Fibroblast of skin of abdomen (primary cell): ENCODE data around the gene ORAI3.
"Not testable (repeated sequence)": the region's sequence is repeated elsewhere in the genome, so short reads cannot be mapped to it uniquely, and the experiment has no call there.

Experiments
- DNase-seq: peaks from one replicate; pipeline ENCODE4 v3.0.0-alpha.2; 2013

Gene ORAI3

DNA sequence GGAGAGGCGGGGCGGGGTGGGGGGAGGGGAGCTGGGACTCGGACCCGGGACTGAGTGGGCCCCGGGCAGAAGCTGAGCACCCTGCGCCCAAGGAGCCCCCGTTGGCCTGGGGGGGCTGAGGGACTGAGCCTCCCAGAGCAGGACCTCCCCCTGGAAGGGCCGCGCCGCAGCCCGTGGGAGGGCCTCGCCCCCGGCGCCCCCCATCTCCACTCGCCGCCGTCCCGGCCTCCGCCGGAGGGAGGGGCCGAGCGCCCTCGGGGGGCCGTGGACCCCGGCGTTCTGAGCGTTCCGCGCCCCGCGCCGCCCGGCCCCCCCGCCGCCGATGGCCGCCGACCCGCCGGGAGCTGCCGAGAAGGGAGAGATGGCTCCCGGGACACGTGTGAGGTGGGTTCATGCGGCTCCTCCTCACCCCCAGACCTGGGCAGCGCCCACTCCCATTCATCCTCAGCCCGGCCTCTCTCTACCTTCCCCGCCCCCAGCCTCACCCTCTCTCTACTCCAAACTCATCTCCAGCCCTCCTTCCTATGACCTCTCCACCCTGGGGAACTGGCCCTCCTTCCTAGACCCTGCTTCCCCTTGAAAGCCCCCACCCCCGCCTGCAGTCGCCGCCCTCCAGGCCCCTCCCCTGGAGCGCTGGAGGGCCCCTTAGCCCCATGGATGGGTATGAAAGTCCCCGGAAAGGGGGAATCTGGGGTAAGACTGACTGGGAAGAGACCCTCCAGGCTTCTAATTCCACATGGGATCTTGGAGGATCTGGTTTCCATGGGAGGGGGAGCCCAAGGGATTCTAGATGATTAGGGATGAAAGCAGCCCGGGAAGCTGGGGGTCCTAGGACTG lies 24.6 kb upstream of the ORAI3 start:
- DNase-seq, result no peak

DNA sequence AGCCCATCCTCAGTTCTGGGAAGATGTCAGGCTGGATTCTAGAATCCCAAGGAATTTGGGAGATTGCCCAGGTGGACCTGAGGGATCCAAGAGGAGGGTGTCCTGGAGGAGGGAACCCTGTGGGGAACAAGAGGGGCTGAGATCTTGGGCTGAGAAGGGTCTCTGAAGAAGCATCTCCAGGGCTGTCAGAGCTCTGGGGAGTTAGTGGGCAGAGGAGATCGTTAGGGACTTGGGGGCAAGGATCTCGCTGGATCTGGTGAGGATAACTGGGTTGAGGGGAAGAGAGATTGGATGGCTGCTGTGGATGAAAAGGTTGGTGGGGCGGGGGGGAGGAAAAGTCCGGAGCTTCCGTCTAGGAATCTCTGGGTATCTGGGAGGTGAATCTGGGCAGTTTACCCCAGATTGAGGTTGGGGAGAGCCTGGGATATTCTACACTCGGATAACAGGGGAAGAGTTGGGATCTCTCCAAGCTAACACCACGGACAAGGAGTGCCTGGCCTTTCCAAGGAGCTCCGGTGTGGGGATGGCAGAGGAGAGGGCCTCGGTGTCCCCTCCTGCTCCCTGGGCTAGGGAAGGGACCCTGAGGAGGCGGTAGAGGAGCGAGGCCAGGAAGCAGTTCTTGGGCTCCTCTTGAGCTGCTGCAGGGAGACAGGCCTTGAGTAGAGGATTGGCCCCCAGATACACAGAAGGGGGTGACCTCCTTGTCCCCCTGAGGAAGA lies 23.8 kb upstream of the ORAI3 start:
- DNase-seq, result no peak

DNA sequence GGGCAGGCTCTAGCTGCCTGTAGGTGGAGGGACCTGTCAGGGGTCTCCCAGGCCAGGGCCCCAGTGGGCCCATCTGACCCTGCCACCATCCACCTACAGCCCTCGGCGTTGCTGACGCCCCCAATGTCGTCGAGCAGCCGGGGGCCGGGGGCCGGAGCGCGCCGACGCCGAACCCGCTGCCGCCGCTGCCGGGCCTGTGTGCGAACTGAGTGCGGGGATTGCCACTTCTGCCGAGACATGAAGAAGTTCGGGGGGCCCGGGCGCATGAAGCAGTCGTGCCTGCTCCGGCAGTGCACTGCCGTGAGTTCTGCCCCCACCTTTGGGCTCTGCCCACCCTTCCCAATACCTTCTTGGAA lies 23.3 kb upstream of the ORAI3 start:
- no peak for DNase-seq

DNA sequence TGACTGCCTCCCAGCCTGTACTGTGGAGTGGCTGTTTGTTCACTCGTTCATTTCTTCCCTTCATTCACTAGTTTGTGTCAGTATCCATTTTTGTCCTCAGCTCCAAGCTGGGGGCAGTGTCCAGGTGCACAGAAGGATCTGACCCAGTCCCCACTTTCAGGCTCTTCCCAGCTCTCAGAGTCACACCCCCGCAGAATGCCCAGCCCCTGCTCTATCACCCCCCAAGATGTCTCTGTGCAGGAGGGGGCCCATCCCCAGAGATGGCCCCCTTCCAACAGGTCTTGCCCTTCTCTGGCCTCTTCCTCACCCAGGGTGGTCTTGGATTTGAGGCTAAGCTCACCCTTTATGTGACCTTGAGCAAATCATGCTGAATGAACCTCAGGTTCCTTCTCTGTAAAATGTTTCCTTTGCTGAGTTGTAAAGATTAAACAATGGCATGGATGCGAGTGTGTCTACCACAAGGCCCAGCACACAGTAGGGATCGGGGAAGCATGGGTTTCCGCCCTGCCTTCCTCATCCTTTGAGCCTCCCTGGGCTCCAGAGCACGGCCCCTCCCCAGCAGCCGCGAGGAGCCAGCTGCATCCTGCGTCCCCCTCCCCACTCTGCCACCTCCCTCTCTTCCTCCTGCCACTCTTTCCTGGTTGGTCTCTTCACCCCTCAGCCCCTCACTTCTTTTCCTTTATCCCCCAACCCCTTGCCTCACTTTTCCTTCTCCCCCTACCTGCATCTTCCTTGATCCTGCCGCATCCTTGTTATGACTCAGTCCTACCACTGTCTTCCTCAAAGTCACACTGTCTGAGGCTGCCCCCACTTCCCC lies 22.7 kb upstream of the ORAI3 start:
- DNase-seq, result no peak

DNA sequence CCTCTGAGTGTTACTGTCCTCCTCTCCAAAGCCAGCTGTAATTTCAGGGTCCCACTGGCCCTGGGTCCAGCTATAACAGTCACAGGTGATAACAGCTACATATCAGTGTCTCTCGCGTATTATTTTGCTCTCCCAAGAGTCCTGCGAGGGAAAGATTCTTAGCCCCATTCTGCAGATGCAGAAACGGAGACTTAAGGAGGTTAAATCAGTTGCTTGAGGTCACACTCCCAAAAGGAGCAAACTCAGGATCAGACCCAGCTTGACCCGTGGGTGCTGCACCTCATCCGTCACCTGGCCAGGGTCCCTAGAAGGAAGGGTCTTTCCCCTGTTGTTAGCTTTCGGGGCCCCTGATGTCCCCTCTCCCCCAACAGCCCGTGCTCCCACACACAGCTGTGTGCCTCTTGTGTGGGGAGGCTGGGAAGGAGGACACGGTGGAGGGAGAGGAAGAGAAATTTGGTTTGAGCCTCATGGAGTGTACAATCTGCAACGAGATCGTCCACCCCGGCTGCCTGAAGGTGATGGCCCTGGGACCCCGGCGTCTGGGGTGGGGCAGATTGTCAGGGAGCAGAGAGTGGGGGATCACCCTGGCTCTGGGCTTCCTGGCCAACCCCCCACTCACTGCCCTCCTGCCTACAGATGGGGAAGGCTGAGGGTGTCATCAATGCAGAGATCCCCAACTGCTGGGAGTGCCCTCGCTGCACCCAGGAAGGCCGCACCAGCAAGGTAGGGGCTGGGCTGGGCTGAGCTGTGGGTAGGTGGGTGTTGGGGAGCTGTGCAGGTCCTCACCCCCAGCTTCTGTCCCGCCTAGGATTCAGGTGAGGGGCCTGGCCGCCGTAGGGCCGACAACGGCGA lies 21.7 kb upstream of the ORAI3 start:
- DNase-seq, result no peak

DNA sequence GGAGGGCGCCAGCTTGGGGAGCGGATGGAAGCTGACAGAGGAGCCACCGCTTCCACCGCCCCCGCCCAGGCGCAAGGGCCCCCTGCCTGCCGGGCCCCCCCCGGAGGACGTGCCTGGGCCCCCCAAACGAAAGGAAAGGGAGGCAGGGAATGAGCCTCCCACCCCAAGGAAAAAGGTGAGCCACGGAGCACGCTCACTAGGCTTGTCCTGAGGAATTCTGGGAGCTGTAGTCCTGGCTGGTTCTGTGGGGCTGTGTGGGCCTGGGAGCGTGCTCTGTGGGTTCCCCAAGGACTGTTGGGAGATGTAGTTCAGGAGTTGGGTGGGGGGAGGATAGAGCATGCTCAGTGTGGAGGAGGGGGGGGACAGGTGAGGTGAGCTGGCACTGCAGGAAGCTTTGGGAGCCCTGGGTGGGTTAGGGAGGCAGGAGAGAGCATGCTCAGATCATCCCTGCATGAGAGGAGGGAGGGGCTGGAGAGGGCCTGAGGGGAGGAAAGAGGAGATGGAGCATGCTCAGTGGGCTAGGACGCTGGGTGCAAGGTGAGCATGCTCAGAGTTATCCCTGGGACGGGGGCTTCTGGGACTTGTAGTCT lies 21.0 kb upstream of the ORAI3 start:
- DNase-seq, result peak; percentile 14

DNA sequence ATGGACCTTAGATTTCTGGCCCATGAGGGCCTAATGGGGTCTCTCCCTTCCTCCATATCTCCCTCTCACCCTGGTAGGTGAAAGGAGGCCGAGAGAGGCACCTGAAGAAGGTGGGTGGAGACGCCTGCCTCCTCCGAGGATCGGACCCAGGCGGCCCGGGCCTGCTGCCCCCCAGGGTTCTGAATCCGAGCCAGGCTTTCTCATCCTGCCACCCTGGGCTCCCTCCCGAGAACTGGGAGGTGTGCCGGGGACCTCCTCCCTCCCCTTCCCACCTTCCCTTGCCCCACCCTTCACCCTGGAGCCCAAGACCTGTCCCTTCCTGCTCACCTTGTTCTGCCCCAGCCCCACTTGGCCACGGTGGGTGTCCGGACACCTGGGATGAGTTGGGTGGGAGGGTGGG lies 20.5 kb upstream of the ORAI3 start:
- DNase-seq, result no peak

DNA sequence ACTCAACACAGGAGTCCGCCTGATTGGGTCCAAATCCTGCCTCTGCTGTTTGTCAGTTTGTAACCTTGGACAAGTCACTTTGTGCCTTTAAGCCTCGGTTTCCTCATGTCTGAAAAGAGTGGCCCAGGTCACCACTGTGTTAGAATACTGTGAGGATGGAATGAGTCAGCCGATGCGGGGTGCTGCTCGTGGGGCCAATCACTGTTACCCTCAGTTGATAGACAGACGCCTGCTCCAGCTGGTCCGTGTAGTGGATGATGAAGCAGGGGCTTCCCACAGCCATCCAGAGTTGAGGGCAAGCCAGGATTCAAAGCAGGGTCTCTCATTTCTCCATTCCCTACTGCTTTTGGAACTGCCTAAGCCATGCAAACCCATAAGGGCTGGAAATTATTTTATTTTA lies 19.7 kb upstream of the ORAI3 start:
- no peak for DNase-seq

DNA sequence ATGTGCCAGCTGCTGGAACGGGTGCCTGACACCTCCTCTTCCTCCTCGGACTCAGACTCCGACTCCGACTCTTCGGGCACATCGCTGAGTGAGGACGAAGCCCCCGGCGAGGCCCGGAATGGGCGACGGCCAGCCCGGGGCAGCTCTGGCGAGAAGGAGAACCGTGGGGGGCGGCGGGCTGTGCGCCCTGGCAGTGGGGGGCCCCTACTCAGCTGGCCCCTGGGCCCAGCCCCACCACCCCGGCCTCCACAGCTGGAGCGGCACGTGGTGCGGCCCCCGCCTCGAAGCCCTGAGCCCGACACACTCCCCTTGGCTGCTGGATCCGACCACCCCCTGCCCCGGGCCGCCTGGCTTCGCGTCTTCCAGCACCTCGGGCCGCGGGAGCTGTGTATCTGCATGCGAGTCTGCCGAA lies 18.7 kb upstream of the ORAI3 start:
- DNase-seq, result no peak

DNA sequence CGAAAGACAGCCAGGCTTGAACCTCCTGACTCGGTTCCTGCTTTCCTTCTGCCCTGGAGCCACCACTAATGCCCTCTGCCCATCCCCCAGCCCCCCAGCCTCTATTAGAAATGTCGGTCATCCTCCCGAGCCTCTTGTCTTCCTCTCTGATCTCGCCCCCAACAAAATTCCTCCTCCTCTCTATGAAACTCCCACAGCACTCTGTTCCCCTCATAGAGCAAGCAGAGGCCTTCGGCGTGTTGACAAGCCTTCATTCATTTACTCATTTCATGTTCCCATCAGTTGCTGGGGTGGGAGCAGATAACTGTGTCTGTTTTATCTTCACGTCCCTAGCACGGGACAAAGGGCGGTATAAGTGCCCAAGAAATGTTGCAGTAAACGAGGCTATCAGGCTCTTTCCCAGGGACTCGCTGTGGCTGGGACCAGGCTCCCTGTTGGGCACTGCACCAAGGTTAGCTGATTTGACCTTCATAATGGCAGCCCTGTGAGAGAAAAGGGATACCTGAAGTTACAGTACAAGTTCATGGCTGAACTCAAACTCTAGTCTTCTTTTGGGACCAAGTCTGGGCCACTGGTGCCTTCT lies 17.7 kb upstream of the ORAI3 start:
- DNase-seq, result no peak

DNA sequence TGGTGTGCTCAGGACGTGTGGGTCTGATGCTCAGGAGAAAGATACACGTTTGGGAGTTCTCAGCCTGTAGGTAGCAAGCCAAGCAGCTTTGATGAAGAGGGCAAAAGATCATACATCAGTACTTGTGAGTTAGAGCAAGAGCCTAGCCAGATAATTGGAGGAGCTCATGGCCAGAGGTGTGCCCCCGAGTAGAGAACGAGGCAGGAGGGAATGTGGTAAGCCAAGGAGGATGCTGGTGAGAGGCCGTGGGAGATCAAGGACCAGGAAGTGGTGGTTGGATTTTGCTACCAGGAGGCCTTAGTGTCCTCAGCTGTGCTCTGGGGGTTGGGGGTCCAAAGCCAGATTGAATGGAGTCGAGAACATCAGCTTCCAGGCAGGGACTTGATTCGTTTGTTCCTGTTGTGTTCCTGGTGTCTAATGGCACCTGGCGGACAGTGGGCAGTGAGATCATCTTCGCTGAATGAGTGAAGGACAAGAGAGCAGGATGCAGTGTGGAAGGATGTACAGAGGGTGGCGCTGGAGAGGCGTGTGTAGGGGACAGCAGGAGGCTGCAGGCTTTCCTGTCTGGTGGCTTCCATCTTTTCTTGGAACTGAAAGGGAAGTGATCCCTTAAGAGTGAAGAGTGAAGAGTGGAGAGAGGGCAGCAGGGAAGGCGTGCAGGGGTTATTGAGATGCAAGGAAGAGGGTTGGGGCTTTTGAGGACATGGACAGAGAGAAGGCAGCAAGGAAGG lies 13.9 kb upstream of the ORAI3 start:
- no peak for DNase-seq

DNA sequence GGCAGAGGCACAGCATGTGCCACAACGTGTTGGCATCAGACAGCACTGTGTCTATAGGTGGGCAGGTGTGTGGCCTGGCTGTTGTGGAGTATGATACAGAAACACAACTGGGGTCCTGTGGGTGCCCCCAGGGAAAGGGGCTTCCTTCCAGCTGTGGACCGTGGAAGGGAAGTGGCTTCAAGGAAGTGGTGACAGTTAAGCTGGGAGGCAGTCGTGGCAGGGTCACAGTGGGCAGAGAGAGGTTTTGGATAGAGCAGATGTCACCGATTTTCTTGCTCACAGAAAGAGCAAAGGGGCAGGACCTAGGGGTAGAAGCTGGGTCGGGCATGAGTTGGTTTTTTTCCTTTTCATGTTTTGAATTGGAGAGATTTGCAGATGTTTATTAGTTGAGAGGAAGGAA lies 11.2 kb upstream of the ORAI3 start:
- no peak for DNase-seq

DNA sequence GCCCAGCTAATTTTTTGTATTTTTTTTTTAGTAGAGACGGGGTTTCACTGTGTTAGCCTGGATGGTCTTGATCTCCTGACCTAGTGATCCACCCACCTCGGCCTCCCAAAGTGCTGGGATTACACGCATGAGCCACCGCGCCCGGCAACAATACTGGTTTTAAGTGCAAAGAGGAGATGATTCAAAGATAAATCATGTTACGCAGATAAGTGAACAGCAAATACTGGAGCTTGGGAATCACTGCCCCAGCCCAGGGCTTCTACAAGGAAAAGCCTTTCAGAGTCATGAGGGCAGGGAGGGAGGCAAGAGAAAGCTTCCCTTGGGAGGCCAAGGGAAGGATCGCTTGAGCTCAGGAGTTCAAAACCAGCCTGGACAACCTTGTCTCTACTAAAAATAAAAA lies 9.3 kb upstream of the ORAI3 start:
- DNase-seq, result not testable (repeated sequence)

DNA sequence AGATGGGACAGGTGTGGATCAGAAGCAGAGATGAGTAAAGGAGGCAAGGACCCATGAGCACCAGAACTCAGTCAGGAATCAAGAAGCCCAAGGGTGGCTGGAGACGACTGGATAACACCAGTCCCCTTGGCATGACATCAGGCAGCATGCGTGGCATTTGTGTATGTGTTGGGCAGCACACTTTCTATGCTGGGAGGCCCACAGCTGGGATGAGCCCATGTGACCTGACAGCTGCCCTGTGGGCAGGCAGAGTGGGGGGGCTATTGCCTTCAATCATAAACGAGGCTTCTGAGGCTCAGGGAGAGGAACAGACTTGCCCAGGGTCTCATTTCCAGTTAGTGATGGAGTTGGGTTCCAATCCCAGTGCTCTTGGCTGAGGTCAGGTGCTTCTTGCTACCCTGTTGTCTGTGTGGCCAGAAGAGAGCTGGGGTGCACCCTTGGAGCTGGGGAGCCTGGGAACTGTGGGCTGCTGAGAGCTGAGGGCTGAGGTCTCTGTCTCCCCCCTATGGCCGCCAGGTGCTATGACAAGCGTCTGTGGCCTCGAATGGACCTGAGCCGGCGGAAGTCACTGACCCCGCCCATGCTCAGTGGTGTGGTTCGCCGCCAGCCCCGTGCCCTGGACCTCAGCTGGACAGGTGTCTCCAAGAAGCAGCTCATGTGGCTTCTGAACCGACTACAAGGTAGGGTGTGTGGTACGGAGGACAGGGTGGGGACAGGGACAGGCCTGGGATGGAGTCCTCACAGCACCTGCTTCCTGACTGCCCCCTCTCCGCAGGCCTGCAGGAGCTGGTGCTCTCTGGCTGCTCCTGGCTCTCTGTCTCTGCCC lies 7.1 kb upstream of the ORAI3 start:
- DNase-seq, result peak; percentile 51

DNA sequence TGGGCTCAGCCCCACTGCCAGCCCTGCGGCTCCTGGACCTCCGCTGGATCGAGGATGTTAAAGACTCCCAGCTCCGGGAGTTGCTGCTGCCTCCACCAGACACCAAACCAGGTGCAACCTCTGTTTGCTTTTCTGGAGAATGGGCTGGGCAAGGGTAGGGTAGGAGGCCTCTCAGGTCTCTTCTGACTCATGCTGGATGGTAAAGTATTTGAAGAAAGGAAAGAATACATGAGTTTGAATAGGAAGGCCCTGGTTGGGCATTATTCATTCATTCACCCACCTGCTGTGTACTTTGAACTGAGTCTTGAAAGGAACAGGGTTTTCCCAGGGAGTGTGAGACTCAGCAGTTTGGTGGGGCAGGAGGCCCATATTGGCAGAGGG lies 6.5 kb upstream of the ORAI3 start:
- no peak for DNase-seq

DNA sequence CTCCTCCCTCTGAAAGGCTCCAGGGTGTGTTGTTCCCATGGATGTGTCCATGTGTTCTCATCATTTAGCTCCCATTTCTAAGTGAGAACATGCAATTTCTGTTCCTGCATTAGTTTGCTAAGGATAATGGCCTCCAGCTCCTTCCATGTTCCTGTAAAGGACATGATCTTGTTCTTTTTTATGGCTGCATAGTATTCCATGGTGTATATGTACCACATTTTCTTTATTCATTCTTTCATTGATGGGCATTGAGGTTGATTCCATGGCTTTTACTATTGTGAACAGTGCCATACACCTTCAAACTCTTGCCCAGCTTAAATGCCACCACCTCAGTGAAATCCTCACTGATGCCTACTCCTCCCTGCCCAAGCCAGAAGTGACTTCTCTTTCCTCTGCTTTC lies 4.5 kb upstream of the ORAI3 start:
- DNase-seq, result no peak

DNA sequence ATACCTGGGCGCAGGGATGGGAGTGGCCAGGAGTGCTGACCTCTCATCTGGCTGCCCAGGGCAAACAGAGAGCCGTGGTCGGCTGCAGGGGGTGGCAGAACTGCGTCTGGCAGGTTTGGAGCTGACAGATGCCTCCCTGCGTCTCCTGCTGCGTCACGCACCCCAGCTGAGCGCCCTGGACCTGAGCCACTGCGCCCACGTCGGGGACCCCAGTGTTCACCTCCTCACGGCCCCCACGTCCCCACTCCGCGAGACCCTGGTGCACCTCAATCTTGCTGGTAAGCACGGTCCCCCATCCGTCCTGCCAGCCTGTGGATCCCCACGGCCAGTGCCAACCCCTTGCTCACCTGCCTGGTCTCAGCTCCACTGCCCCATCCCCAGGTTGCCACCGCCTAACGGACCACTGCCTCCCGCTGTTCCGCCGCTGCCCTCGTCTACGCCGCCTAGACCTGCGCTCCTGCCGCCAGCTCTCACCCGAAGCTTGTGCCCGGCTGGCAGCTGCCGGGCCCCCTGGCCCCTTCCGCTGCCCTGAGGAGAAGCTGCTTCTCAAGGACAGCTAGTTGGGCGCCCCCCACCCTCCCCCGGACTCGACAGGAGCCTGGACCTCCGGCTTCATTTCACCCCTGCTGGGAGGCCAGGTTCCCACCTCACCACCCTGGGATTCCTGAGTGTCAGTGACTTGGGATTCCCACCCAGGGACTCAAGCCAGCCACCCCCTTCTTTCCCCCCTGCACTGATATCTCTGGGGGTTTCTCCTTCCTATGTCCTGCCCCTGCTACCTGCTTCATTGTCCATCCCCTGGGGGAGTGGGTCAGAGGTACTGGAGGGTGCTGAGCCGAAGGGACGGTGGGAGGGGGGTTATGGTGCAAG lies 2.0 kb upstream of the ORAI3 start:
- DNase-seq, result no peak

DNA sequence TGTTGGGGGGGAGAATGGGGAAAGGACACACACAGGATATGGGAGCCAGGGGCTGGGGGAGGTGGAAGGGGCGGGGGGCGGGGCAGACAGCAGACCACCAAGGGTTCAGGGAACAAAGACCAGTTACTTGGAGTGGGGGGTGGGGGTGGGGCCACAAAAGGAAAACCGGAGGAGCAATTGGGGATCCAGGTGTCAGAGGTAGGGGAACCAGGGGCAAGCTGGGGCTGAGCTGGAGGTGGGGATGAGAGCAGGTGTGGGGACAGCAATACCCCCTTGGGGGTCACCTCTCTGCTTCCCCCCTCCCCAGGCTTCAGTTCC lies 1.4 kb upstream of the ORAI3 start:
- no peak for DNase-seq
